ENCODE data around the gene ADGRA3. TPM values are rescaled to one million over a fixed set of nuclear protein-coding genes. Genes with fewer than 3 reads are reported as not detected.
"Not testable (repeated sequence)": the region's sequence is repeated elsewhere in the genome, so short reads cannot be mapped to it uniquely, and the experiment has no call there.

ADGRA3 gene
- total RNA-seq, 2 donors from 2014 or later = 5.3 to 8.2 TPM

GRCh38 chr4:22385611-22386011 lies 130.3 kb downstream of the ADGRA3 start:
- Mint-ChIP-seq H3K4me3 (no peak overlapping the region), H3K9me3 (no peaks in the 10 kb centered on the region), H3K27me3 (no peaks in the 10 kb centered on the region), H3K36me3 (no peaks in the 10 kb centered on the region), H3K4me1 (ENCODE audit: low read depth in 2 of 2) (peaks cover 0 to 2% of the 10 kb centered on the region in 2 donors), H3K27ac (no peak overlapping the region)
- ATAC-seq = no peak
- no peak for DNase-seq (ENCODE audit: low spot score)

- no peak overlapping the region for H3K4me3 Mint-ChIP-seq
- H3K36me3 Mint-ChIP-seq = no peaks in the 10 kb centered on the region
- DNase-seq (ENCODE audit: low spot score) (no peak), ATAC-seq (no peak)
- no peak overlapping the region for H3K27ac Mint-ChIP-seq
- H3K9me3 Mint-ChIP-seq = peaks cover 3% of the 10 kb centered on the region
- peaks cover 0 to 2% of the 10 kb centered on the region in 2 donors for H3K4me1 Mint-ChIP-seq (ENCODE audit: low read depth in 2 of 2)
- H3K27me3 Mint-ChIP-seq = no peaks in the 10 kb centered on the region
Observed at GRCh38 chr4:22384154-22384553, 131.7 kb downstream of the ADGRA3 start.

GRCh38 chr4:22382216-22382615 lies 133.7 kb downstream of the ADGRA3 start:
- ATAC-seq; H3K4me3 Mint-ChIP-seq; H3K9me3 Mint-ChIP-seq; H3K36me3 Mint-ChIP-seq; H3K4me1 Mint-ChIP-seq (ENCODE audit: low read depth in 2 of 2); DNase-seq (ENCODE audit: low spot score); H3K27ac Mint-ChIP-seq; H3K27me3 Mint-ChIP-seq: not testable (repeated sequence)

GRCh38 chr4:22372986-22373385 lies 142.9 kb downstream of the ADGRA3 start:
- no peaks in the 10 kb centered on the region for H3K36me3 Mint-ChIP-seq
- ATAC-seq = peak in 1 of 2 donors; percentile 31

GRCh38 chr4:22369901-22370562 lies 145.8 kb downstream of the ADGRA3 start:
- Mint-ChIP-seq H3K27me3 (no peaks in the 10 kb centered on the region), H3K4me3 (no peak overlapping the region), H3K36me3 (no peaks in the 10 kb centered on the region), H3K4me1 (ENCODE audit: low read depth in 2 of 2) (no peaks in the 10 kb centered on the region), H3K27ac (no peak overlapping the region), H3K9me3 (peaks cover 3% of the 10 kb centered on the region)
- DNase-seq (ENCODE audit: low spot score) (no peak), ATAC-seq (peak in 1 of 2 donors; percentile 43)

More at GRCh38 chr4:22372986-22373385, 142.9 kb downstream of the ADGRA3 start:
- Mint-ChIP-seq H3K27ac (no peak overlapping the region), H3K4me1 (ENCODE audit: low read depth in 2 of 2) (no peaks in the 10 kb centered on the region), H3K27me3 (no peaks in the 10 kb centered on the region), H3K9me3 (peaks cover 3% of the 10 kb centered on the region), H3K4me3 (no peak overlapping the region)
- no peak for DNase-seq (ENCODE audit: low spot score)

GRCh38 chr4:22363787-22364186 lies 152.1 kb downstream of the ADGRA3 start:
- Mint-ChIP-seq H3K27me3 (no peaks in the 10 kb centered on the region), H3K27ac (no peak overlapping the region), H3K4me1 (ENCODE audit: low read depth in 2 of 2) (no peaks in the 10 kb centered on the region), H3K4me3 (no peak overlapping the region), H3K9me3 (peaks cover 3% of the 10 kb centered on the region), H3K36me3 (no peaks in the 10 kb centered on the region)
- DNase-seq (ENCODE audit: low spot score) (no peak), ATAC-seq (no peak)

- no peak for ATAC-seq
- DNase-seq (ENCODE audit: low spot score) = no peak
- H3K4me3 Mint-ChIP-seq = no peak overlapping the region
- peaks cover 5% of the 10 kb centered on the region for H3K9me3 Mint-ChIP-seq
- H3K4me1 Mint-ChIP-seq (ENCODE audit: low read depth in 2 of 2) = no peaks in the 10 kb centered on the region
- H3K36me3 Mint-ChIP-seq = no peaks in the 10 kb centered on the region
- no peaks in the 10 kb centered on the region for H3K27me3 Mint-ChIP-seq
- no peak overlapping the region for H3K27ac Mint-ChIP-seq
Observed at GRCh38 chr4:22363036-22363435, 152.8 kb downstream of the ADGRA3 start.

- ATAC-seq (peak in 1 of 2 donors; percentile 20), DNase-seq (ENCODE audit: low spot score) (no peak)
- Mint-ChIP-seq H3K36me3 (peaks cover 4% of the 10 kb centered on the region), H3K27ac (no peak overlapping the region), H3K4me3 (no peak overlapping the region), H3K4me1 (ENCODE audit: low read depth in 2 of 2) (no peaks in the 10 kb centered on the region), H3K27me3 (no peaks in the 10 kb centered on the region), H3K9me3 (peaks cover 13% of the 10 kb centered on the region)
Observed at GRCh38 chr4:22356987-22357596, 158.8 kb downstream of the ADGRA3 start.

- Mint-ChIP-seq H3K4me3 (no peak overlapping the region), H3K9me3 (no peaks in the 10 kb centered on the region), H3K36me3 (no peaks in the 10 kb centered on the region), H3K4me1 (ENCODE audit: low read depth in 2 of 2) (no peaks in the 10 kb centered on the region), H3K27me3 (no peaks in the 10 kb centered on the region), H3K27ac (no peak overlapping the region)
- DNase-seq (ENCODE audit: low spot score) (no peak), ATAC-seq (no peak)
Observed at GRCh38 chr4:22348410-22348809, 167.5 kb downstream of the ADGRA3 start.

GRCh38 chr4:22345678-22346077 lies 170.2 kb downstream of the ADGRA3 start:
- H3K27ac Mint-ChIP-seq = no peak overlapping the region
- no peaks in the 10 kb centered on the region for H3K4me1 Mint-ChIP-seq (ENCODE audit: low read depth in 2 of 2)
- H3K9me3 Mint-ChIP-seq = no peaks in the 10 kb centered on the region
- ATAC-seq = no peak
- no peak overlapping the region for H3K4me3 Mint-ChIP-seq
- DNase-seq (ENCODE audit: low spot score) = no peak
- no peaks in the 10 kb centered on the region for H3K27me3 Mint-ChIP-seq
- H3K36me3 Mint-ChIP-seq = no peaks in the 10 kb centered on the region

- DNase-seq (ENCODE audit: low spot score) = no peak
- Mint-ChIP-seq H3K27ac (no peak overlapping the region), H3K4me3 (no peak overlapping the region), H3K36me3 (no peaks in the 10 kb centered on the region), H3K9me3 (no peaks in the 10 kb centered on the region), H3K4me1 (ENCODE audit: low read depth in 2 of 2) (no peaks in the 10 kb centered on the region), H3K27me3 (no peaks in the 10 kb centered on the region)
- no peak for ATAC-seq
Observed at GRCh38 chr4:22345055-22345454, 170.8 kb downstream of the ADGRA3 start.

- no peak for DNase-seq (ENCODE audit: low spot score)
- H3K27ac Mint-ChIP-seq = no peak overlapping the region
- H3K36me3 Mint-ChIP-seq = no peaks in the 10 kb centered on the region
- H3K4me1 Mint-ChIP-seq (ENCODE audit: low read depth in 2 of 2) = no peaks in the 10 kb centered on the region
- peaks cover under 1% of the 10 kb centered on the region for H3K9me3 Mint-ChIP-seq
- H3K27me3 Mint-ChIP-seq = no peaks in the 10 kb centered on the region
- no peak overlapping the region for H3K4me3 Mint-ChIP-seq
- ATAC-seq = no peak
Observed at GRCh38 chr4:22343606-22344005, 172.3 kb downstream of the ADGRA3 start.

GRCh38 chr4:22339491-22339890 lies 176.4 kb downstream of the ADGRA3 start:
- H3K4me3 Mint-ChIP-seq = no peak overlapping the region
- H3K27ac Mint-ChIP-seq = no peak overlapping the region
- ATAC-seq (no peak), DNase-seq (ENCODE audit: low spot score) (no peak)
- peaks cover 6% of the 10 kb centered on the region for H3K9me3 Mint-ChIP-seq
- H3K36me3 Mint-ChIP-seq = no peaks in the 10 kb centered on the region
- no peaks in the 10 kb centered on the region for H3K27me3 Mint-ChIP-seq
- no peaks in the 10 kb centered on the region for H3K4me1 Mint-ChIP-seq (ENCODE audit: low read depth in 2 of 2)

GRCh38 chr4:22338796-22339195 lies 177.1 kb downstream of the ADGRA3 start:
- H3K27ac Mint-ChIP-seq = no peak overlapping the region
- ATAC-seq (no peak), DNase-seq (ENCODE audit: low spot score) (no peak)
- peaks cover 6% of the 10 kb centered on the region for H3K9me3 Mint-ChIP-seq
- no peaks in the 10 kb centered on the region for H3K27me3 Mint-ChIP-seq
- H3K4me1 Mint-ChIP-seq (ENCODE audit: low read depth in 2 of 2) = no peaks in the 10 kb centered on the region
- no peaks in the 10 kb centered on the region for H3K36me3 Mint-ChIP-seq
- no peak overlapping the region for H3K4me3 Mint-ChIP-seq

Data from natural killer cell treated with Interleukin-12 subunit alpha and Interleukin-12 subunit beta and Interleukin-15 and Interleukin-18, amount 100 ng/mL, for 72 hours (primary cell).